Activated naive CD8-positive, alpha-beta T cell treated with anti-CD3 and anti-CD28 coated beads for 36 hours (primary cell): ENCODE results near the gene ORAI1. TPM values are rescaled to one million over a fixed set of nuclear protein-coding genes. Genes with fewer than 3 reads are reported as not detected.
A peak's percentile ranks its signal among the peaks of the same experiment; 100 is the strongest.
"Not testable (repeated sequence)": the region's sequence is repeated elsewhere in the genome, so short reads cannot be mapped to it uniquely, and the experiment has no call there.

ENCODE experiments used
- DNase-seq: peaks from one replicate; pipeline ENCODE4 v3.0.0; 2021
- H3K27ac Mint-ChIP-seq: one replicate; pipeline ENCODE4 v1.8.0; 2022; ENCODE audit warnings: mild to moderate bottlenecking, moderate library complexity, mixed read lengths
- H3K27me3 Mint-ChIP-seq: one replicate; pipeline ENCODE4 v1.8.0; 2022; ENCODE audit warnings: mild to moderate bottlenecking, mixed read lengths
- H3K36me3 Mint-ChIP-seq: one replicate; pipeline ENCODE4 v1.8.0; 2021; ENCODE audit warnings: mild to moderate bottlenecking, mixed read lengths
- H3K4me1 Mint-ChIP-seq: one replicate; pipeline ENCODE4 v1.8.0; 2021; ENCODE audit warnings: mixed read lengths
- H3K4me3 Mint-ChIP-seq: one replicate; pipeline ENCODE4 v1.8.0; 2022; ENCODE audit warnings: mild to moderate bottlenecking, moderate library complexity, mixed read lengths
- H3K9me3 Mint-ChIP-seq: one replicate; pipeline ENCODE4 v1.8.0; 2022; ENCODE audit warnings: mixed read lengths
- total RNA-seq, 2 experiments: library from RNA; stranded (reverse); gene quantifications; one replicate each; pipeline ENCODE4 v1.2.3, GENCODE V29; 2021

Gene ORAI1
- total RNA-seq, result 10 to 100 TPM; 44.0 to 44.4 TPM

DNA sequence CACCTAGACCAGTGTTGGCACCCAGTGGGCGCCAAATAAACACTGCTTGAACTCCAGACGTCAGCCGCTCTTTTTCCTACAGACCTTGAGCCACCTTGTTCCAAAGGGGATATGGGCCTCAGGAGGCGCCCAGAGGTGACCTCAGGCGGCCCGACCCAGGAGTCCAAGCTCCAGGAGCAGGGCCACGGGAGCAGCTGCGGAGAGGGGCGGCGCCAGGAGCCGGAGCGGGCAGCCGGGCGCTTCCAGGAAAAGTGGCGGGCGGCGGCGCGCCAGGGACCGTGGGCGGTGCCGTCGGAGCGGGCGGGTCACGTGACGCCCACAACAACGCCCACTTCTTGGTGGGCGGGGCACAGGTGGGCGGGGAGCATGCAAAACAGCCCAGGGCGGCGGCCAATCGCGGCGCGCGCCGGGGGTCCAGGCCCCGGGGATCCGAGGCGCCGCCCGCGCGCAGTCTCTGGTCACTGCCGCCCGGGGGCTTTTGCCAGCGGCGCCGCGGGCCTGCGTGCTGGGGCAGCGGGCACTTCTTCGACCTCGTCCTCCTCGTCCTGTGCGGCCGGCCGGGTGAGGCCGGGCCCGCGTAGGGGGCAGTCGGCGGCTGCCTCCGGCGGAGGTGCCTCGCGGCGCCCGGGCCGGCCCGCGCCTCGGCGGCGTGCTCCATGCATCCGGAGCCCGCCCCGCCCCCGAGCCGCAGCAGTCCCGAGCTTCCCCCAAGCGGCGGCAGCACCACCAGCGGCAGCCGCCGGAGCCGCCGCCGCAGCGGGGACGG is at the start of gene ORAI1:
ORAI1 (plus strand) TSS at position 444 of the 766 bp plus-strand sequence.
- peak; percentile 98 for DNase-seq
- Mint-ChIP-seq H3K4me1 (peaks cover 35% of the 10 kb centered on the region), H3K36me3 (peaks cover 37% of the 10 kb centered on the region), H3K27ac (peak within 1 kb of the TSS; percentile 98), H3K9me3 (no peaks in the 10 kb centered on the region), H3K4me3 (peak within 1 kb of the TSS; percentile 93), H3K27me3 (no peaks in the 10 kb centered on the region)

DNA sequence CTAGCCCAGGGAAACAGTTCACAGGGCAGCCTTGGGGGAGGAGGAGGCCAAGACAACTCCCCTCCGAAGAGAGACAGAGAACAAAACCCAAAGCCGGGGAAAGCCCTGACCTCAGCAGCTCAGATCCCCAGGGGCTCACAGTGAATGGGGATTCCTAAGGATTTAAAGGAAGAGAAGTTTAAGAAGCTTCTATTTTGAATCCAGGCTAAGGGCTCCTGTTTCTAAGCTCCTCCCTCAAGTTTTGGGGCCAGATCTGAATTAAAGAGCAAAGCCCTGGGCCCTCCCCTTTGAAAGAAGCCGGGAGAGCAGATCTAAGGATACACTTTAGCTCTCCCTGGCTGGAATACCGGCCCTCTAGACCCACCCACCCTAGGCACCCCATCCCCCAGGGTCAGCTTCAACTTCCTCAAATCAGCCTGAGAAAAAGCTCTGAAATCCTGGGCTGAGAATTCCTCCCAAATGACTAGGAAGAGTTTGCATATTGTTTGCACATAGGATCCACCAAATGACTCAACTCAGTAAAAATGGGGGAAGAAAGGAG is 49.4 kb upstream of the ORAI1 start:
- Mint-ChIP-seq H3K36me3 (peaks cover 7% of the 10 kb centered on the region), H3K4me3 (no peak overlapping the region), H3K27ac (no peak overlapping the region), H3K27me3 (no peaks in the 10 kb centered on the region), H3K9me3 (no peaks in the 10 kb centered on the region), H3K4me1 (peaks cover 18% of the 10 kb centered on the region)
- no peak for DNase-seq

DNA sequence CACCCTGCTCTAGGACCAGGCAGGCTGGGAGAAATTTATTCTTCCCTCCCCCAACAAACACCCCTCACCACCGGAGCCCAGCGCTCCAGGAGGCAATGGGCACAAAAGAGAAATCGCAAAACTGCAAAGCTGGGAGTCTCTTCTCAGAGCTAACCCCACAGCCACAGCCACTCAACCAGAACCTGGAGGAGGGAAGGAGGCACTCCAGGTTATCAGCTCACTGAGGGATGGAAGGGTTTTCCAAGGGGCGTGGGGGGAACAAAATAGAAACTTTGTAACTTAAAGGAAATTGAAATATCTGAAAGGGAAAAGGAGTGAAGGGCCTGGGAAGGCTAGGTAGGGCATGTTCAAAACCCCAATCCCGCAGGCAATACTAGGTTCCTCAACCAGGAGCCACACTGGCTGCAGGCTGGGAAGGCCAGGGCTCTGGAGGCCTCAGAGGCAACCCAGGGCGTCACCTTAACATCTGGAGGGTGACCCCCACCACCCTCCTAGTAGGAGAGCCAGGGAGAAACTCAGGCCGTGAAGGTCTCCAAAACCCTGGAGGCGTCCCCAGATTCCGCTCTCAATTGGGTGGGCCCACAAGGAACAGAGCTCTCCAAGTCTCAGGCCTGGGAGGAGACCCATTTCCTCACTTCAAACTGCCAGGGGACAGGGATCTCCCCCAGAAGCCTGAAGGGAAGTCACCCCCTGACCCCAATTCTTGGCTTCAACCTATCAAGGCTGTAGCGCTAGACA is 48.7 kb upstream of the ORAI1 start:
- DNase-seq, result no peak
- H3K4me1 Mint-ChIP-seq, result peaks cover 23% of the 10 kb centered on the region
- no peak overlapping the region for H3K27ac Mint-ChIP-seq
- H3K4me3 Mint-ChIP-seq, result no peak overlapping the region
- H3K9me3 Mint-ChIP-seq, result no peaks in the 10 kb centered on the region
- peaks cover 3% of the 10 kb centered on the region for H3K36me3 Mint-ChIP-seq
- H3K27me3 Mint-ChIP-seq, result no peaks in the 10 kb centered on the region

DNA sequence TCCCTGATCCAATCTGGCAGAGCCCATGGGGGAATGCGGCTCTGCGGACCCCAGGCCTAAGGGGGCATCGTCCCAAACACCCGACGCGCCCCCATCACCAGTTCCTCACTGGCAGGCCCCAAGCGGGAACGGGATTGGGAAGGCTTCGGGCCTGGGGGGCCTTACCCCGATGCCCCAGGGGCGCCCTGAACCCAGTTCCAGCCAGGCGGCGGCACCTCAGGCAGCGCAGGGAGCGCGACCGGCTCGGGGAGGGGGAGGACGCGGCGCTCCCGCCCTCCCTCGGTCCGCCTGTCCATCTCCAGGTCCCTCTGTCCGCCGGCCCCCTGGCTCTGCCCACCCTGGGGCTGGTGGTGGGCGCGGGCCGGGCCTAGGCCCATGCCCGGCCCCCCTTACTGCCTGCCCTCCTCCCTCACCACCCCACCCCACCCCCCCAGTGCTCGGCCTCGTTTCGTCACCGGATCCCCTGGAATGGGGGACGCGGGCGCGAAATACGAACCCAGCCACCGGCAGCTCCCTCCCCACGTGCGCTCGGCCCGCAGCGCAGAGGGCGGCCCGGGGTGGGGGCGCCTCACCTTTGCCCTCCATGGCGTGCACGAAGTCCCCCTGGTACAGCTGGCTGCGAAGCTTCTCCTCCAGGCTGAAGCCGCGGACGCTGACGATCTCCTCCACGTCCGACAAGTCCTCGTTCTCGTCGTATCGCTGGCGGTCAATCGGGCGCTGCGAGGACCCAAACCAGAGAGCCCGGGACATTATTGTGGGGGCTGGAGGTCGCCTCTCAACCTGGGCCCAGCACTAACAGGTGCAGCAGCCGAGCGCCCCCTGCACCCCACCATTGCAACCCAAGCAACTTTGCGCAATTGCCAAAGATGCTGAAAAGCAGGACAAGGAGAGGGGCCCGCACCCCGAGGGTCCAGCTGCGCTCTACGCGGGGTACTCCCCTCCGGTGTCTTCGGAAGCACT is 47.8 kb upstream of the ORAI1 start:
- H3K36me3 Mint-ChIP-seq, result peaks cover 3% of the 10 kb centered on the region
- H3K27ac Mint-ChIP-seq, result no peak overlapping the region
- H3K4me3 Mint-ChIP-seq, result peak overlapping the region; percentile 92
- H3K9me3 Mint-ChIP-seq, result no peaks in the 10 kb centered on the region
- peaks cover 27% of the 10 kb centered on the region for H3K4me1 Mint-ChIP-seq
- H3K27me3 Mint-ChIP-seq, result no peaks in the 10 kb centered on the region
- DNase-seq, result no peak

DNA sequence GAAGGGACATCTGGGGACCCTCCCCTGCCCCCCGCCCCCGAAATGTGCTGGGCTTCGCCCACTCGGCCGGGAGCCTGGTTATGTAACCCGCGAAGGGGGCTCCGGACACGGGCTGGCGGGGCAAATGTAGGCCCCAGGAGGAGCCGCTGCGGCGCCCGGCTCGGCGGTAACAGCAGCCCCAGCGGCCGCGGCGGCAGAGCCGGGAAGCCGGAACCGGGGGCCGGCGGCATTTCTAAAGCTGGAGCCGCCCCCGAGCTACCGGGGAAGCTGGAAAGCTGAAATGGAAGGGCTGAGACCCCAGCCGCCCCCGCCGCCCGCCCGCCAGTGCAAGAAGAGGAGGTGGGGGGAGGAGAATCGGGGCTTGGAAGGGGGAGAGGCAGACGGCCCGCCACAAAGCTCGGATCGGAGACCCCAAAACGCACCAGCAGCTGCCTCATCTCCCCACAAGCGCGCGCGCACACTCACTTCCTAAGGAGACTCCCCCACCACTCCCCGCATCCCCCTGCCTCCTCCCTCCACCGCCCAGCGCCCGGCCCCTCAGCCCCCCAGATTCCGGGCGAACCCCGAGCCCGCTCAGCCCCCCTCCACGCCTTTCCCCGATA is 47.0 kb upstream of the ORAI1 start:
- H3K27me3 Mint-ChIP-seq, result no peaks in the 10 kb centered on the region
- H3K4me1 Mint-ChIP-seq, result peaks cover 27% of the 10 kb centered on the region
- H3K4me3 Mint-ChIP-seq, result peak overlapping the region; percentile 92
- H3K9me3 Mint-ChIP-seq, result no peaks in the 10 kb centered on the region
- H3K27ac Mint-ChIP-seq, result peak overlapping the region; percentile 96
- H3K36me3 Mint-ChIP-seq, result no peaks in the 10 kb centered on the region
- DNase-seq, result peak; percentile 55

DNA sequence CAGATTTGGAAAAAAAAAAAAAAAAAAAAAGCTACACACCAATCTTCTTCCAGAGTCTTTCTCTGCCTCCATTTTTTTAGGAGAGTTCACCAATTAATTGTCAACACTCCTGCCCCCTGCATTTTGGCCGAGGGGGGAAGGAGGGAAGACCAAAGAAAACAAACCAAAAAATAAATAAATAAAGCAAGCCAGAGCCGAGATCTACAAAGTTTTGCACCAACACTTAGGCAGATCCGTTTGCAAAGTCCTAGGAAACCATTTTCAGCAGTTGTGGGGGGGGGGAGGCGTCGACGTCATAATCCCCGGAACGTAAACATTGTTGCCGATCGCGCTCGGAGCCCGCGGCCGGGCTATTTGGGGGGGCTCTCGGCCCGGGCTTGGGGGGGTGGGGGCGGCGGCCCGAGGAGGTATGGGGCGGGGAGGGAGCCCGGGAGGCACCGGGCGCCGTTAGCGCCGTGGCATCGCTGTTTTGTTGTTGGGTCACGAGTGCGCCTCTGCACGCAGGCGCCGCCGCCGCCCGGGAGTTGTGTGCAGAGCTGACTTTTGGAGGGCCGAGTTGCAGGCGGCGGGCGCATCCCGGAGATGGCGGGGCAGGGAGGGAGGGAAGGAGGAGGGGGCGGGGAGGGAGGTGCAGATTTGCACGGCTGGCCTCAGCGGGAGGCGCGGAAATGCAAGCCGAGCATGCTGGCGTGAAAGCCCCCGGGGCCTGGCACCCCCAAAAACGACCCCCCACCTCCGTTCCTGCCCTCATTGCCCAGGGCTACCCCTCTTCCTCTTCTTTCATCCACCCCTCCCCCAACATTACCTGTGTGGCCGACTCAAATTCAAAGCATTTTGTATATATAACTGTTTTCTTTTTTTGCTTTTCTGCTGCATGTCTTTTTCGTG is 46.1 kb upstream of the ORAI1 start:
- peaks cover 27% of the 10 kb centered on the region for H3K4me1 Mint-ChIP-seq
- no peaks in the 10 kb centered on the region for H3K9me3 Mint-ChIP-seq
- peak; percentile 73 for DNase-seq
- no peaks in the 10 kb centered on the region for H3K27me3 Mint-ChIP-seq
- H3K36me3 Mint-ChIP-seq, result no peaks in the 10 kb centered on the region
- H3K4me3 Mint-ChIP-seq, result peak overlapping the region; percentile 92
- H3K27ac Mint-ChIP-seq, result peak overlapping the region; percentile 96

DNA sequence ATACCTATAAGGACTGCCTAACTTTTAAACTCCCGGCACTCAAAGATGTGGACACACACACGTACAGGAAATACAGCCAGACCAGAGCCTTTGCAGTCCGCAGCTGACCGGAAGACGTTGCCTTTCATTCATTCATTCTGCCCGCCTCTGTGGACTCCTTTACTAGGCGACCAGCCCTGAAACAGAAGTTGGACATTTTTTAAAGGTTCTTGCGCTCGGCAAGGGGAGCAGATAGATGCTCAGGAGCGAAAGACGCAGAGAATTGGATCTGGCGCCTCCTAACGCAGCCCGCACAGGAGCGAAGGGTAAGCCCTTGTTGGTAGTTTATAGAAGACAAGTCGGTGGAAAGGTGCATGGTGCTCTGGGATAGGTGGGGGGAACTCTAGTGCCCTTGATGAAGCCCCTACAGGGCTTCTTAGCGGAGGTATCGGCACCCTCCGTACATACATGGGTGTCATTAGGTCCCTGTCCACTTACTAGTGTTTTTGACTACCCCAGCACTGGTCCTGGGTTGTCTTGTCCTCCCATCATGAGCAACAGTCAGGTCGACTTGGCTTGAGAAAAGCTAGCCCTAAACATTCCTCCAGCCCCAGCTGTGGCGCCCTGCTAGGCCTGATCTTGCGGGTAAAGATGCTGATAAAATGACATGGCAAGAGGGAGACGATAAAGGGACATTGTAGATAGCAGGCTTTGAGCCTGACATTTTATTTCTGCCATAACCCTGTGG is 45.2 kb upstream of the ORAI1 start, which contains the start of gene KDM2B:
KDM2B (minus strand) TSS at position 65 of the 727 bp plus-strand sequence. CDS start 112 bp downstream, outside the sequence.
- Mint-ChIP-seq H3K9me3 (no peaks in the 10 kb centered on the region), H3K27ac (peak within 1 kb of the TSS; percentile 96), H3K36me3 (no peaks in the 10 kb centered on the region), H3K4me3 (peak within 1 kb of the TSS; percentile 92), H3K27me3 (no peaks in the 10 kb centered on the region), H3K4me1 (peaks cover 25% of the 10 kb centered on the region)
- no peak for DNase-seq

DNA sequence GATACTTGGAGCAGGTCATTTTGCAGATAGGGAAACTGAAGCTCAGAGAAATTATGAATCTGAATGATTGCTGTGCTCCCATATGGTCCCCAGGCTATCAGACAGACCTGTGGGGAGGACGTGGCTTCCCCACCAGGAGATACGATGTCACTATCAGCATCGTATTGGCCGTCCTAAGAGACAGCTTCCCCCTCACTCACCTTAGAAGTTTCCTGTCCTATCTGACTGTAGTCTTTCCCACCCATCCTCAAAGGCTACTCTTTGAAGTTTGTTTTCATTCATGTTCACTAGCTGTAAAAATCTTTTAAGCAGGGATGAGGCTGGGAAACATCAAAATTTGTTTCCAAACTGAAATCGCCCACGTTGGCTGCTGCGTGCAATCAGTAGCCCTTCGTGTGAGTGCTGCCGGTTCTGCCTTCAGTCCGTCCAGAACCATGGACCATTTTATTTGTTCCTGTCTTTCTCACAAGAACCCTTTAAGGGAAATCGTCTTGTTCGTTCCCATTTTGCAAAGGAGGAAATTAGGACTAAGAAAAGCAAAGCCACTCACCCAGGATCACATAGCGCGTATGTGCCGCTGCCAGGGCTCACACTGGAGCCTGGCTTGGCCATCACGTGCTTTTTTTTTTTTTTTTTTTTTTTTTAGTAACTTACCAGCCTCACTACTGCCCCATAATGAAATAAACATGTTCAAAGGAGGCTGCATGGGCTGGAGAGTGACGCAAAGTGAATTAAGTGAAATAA is 44.5 kb upstream of the ORAI1 start:
- no peaks in the 10 kb centered on the region for H3K9me3 Mint-ChIP-seq
- H3K4me1 Mint-ChIP-seq, result peaks cover 25% of the 10 kb centered on the region
- DNase-seq, result no peak
- H3K36me3 Mint-ChIP-seq, result no peaks in the 10 kb centered on the region
- peak overlapping the region; percentile 92 for H3K4me3 Mint-ChIP-seq
- peak overlapping the region; percentile 4 for H3K27ac Mint-ChIP-seq
- no peaks in the 10 kb centered on the region for H3K27me3 Mint-ChIP-seq

DNA sequence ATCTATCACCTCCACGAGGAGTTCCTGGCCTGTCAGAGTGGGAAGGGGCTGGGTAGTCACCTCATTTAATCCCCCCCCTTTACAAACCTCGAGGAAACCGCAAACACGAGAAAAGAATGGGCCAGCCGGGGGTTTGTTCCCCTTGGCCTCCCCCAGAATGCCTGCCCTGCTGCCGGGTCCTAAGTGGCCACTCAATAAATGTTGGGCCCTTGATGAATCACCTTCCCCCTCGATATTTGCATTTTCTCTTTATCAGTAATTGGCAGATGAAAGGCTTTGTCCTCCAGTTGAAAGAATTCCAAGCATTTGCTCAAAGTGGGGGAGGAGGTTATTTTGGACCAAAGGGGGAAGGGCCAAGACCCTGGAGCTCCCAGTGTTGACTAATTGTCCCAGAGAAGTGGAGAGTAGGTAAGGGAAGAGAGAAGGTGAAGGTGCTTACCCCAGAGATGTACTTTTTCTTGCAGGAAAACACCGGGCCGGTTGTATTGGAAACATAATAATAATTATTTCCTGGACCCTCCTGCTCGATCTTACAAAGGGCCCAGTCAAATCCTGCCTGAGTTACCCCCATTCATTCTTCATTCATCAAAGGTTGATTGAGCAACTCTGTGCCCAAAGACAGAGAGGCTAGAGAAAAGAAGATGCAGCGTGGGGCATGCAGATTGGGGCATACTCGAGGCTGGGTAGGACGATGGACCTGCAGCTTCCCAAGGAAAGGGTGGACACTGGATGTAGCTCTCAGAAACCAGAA is 43.6 kb upstream of the ORAI1 start:
- no peaks in the 10 kb centered on the region for H3K36me3 Mint-ChIP-seq
- H3K27ac Mint-ChIP-seq, result peak overlapping the region; percentile 34
- H3K4me3 Mint-ChIP-seq, result peak overlapping the region; percentile 22
- no peak for DNase-seq
- no peaks in the 10 kb centered on the region for H3K9me3 Mint-ChIP-seq
- H3K27me3 Mint-ChIP-seq, result no peaks in the 10 kb centered on the region
- H3K4me1 Mint-ChIP-seq, result peaks cover 25% of the 10 kb centered on the region

DNA sequence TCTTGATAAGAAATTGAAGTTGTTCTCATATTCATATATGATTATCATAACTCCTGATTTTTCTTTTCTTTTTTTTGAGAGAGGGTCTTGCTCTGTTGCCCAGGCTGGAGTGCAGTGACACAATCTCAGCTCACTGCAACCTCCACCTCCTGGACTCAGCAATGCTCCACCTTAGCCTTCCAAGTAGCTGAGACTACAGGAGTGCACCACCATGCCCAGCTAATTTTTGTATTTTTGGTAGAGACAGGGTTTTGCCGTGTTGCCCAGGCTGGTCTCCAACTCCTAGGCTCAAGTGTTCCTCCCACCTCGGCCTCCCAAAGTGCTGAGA is 43.0 kb upstream of the ORAI1 start:
- H3K27ac Mint-ChIP-seq, H3K9me3 Mint-ChIP-seq, H3K36me3 Mint-ChIP-seq, DNase-seq, H3K4me3 Mint-ChIP-seq, H3K27me3 Mint-ChIP-seq: not testable (repeated sequence)
- peaks cover 25% of the 10 kb centered on the region for H3K4me1 Mint-ChIP-seq

DNA sequence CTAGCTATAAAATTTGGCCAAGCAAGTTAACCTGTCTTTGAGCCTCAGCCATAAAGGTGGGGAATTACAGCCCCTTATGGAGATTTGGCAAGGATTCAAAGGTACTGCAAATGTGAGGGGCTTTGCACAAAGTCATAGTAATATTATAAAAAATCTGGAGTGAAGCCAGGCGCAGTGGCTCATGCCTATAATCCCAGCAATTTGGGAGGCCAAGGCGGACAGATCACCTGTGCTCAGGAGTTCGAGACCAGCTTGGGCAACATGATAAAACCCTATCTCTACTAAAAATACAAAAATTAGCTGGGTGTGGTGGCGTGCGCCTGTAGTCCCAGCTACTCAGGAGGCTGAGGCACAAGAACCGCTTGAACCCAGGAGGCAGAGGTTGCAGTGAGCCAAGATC is 41.4 kb upstream of the ORAI1 start:
- not testable (repeated sequence) for H3K9me3 Mint-ChIP-seq, H3K27ac Mint-ChIP-seq

More for the DNA sequence above, 41.4 kb upstream of the ORAI1 start:
- not testable (repeated sequence) for H3K4me3 Mint-ChIP-seq, H3K36me3 Mint-ChIP-seq, DNase-seq, H3K27me3 Mint-ChIP-seq
- H3K4me1 Mint-ChIP-seq, result peaks cover 26% of the 10 kb centered on the region
